H1 (cell line): ENCODE data around the gene DHRS7C. TPM values are rescaled to one million over a fixed set of nuclear protein-coding genes. Genes with fewer than 3 reads are reported as not detected.

Experiments used
- CHD7 ChIP-seq: fragments of 300-600 bp; sonication (generic); IDR thresholded peaks from 2 replicates; pipeline ENCODE4 v1.7.1; 2012; ENCODE audit warnings: low read length, moderate library complexity, mild to moderate bottlenecking, inconsistent platforms; ENCODE audit not compliant: insufficient replicate concordance
- EZH2 ChIP-seq: fragments of 200-600 bp; sonication (generic); IDR thresholded peaks from 2 replicates; pipeline ENCODE4 v1.7.1; 2012; ENCODE audit warnings: low read depth, mild to moderate bottlenecking, moderate library complexity, low read length, inconsistent platforms; ENCODE audit not compliant: severe bottlenecking
- FOSL1 ChIP-seq: IDR thresholded peaks from 2 replicates; pipeline ENCODE4 v1.6.1; 2011; ENCODE audit warnings: mild to moderate bottlenecking, low read depth, low read length, moderate library complexity; ENCODE audit not compliant: insufficient read depth
- HDAC2 ChIP-seq, 2 experiments: fragments of 300-600 bp in 1 of 2; sonication (generic) in 1 of 2; IDR thresholded peaks; 2 replicates each; pipeline ENCODE4 v1.6.1; 2011 to 2012; ENCODE audit warnings: low read depth in 2 of 2, low read length in 2 of 2, mild to moderate bottlenecking in 2 of 2, moderate library complexity in 2 of 2, borderline replicate concordance in 1 of 2, inconsistent platforms in 1 of 2
- polyA plus RNA-seq, 7 experiments: library from polyadenylated mRNA; depleted of rRNA in 3 of 7; stranded (reverse) in 5 of 7; unstranded in 2 of 7; fragments of >200 nt in 5 of 7; fragments of 200-250 nt in 2 of 7; gene quantifications; 1 replicate in 5 of 7; 2 replicates in 1 of 7; 4 replicates in 1 of 7; pipeline versions ENCODE4 v1.2.1 to v1.2.3, GENCODE V29; 2011 to 2013; ENCODE audit warnings: missing spikeins in 2 of 7, mixed read lengths in 2 of 7
- total RNA-seq: library from RNA; stranded (reverse); fragmentation: NEBNext Ultra II Directional; extraction: Animal tissue kit (Norgen Biotek cat#: 25700); gene quantifications from 2 replicates; pipeline ENCODE4 v1.2.1, GENCODE V29; 2021

Gene DHRS7C
- total and polyA plus RNA-seq, 2 of the 8 experiments (the other 6 are each of a cell fraction or from before 2014, with no cell fraction given), result not detected

DNA sequence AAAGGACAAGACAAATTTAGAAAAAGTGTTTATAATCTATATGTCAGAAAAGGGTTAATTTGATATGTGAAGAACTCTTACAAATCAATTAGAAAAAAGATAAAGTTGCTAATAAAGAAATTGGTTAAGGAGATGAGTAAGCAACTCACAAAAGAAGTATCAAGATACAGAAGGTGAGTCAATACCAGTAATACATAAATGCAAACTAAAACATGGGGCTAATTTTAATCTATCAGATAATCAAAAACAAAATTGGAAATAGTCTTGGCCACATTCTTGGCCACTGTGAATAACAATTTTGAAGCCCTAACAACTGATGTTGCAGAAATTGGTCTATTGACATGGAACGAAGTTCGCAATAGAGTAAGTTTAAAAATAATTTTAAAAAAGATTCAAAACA is 6.8 kb downstream of the DHRS7C start (continued):
- TF ChIP-seq CHD7 (no peak), FOSL1 (no peak), EZH2 (no peak), HDAC2 (IDR thresholded peaks at IDR 0.05; ENCODE audit: borderline replicate concordance in 1 of 2, low read depth in 2 of 2, low read length in 2 of 2) (no peak)
